ENCODE measurements around the gene NCKIPSD.

Gene NCKIPSD

DNA sequence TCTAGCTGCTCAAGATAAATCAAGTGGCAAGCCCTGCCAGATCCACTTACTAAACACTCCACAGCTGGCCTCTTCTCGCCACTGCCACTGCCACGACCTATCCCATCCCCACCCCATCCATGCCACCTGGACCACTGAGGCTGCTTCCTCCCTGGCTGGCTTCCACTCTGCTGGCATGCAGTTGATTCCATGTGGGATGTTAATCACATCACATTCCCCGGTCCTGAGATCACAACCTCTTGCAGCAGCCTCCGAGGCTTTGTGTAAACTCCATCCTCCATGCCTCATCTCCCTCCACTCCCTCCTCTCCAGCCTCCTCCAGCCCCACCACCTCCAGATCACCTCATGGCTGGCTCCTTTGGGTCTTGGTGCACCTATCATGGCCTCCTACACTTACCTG lies 7.7 kb downstream of the NCKIPSD start:
- DNase-seq, result no peak

DNA sequence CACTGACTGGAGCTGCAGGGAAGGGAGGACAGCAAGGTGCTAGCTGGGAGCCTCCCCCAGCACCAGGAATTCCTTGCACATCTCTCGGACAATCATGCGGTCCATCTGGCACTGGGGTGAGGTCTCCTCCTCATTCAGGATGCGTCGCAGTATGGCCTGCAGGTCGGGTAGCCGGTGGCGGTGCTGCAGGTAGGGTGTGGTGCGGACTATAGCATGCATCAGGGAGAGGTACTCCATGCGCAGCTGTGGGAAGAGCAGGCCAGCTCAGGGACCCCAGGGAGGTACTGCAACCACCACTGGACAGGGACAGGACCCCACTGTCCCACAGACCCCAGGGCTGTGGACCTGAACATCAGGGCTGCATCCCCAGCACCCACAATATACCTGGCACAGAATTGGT lies 11.2 kb downstream of the NCKIPSD start:
- no peak for DNase-seq

DNA sequence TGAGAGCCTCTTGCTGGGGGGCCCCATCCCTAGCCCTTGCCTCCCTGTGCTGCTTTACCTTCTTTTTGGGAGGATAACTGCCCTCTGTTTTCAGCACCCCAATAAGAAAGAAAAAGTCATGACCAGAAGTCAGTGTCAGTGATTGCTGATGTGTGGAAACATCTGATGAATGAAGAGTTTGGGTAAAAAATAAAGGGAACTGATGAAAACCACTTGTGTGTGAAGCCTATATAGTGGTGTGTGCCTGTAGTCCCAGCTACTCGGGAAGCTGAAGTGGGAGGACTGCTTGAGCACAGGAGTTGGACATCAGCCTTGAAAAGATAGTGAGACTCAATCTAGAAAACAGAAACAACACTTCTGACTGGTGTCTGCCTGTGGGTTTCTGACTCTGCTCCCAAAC lies 13.2 kb downstream of the NCKIPSD start:
- DNase-seq, result no peak

- DNase-seq, result no peak
These were observed 20.8 kb downstream of the NCKIPSD start for GRCh38 chr3:48664929-48665328.

- DNase-seq, result no peak
These were observed 21.4 kb downstream of the NCKIPSD start for GRCh38 chr3:48664313-48664644.

GRCh38 chr3:48663489-48664312 lies 22.0 kb downstream of the NCKIPSD start:
- DNase-seq, result peak; percentile 40 to 86

GRCh38 chr3:48662753-48663488 lies 22.8 kb downstream of the NCKIPSD start, which contains the start of gene CELSR3:
CELSR3 (minus strand) TSS chr3:48662886; CDS start chr3:48662634, 252 bp downstream.
- DNase-seq, result no peak

- no peak for DNase-seq
These were observed 23.5 kb downstream of the NCKIPSD start for GRCh38 chr3:48662145-48662752.

DNA sequence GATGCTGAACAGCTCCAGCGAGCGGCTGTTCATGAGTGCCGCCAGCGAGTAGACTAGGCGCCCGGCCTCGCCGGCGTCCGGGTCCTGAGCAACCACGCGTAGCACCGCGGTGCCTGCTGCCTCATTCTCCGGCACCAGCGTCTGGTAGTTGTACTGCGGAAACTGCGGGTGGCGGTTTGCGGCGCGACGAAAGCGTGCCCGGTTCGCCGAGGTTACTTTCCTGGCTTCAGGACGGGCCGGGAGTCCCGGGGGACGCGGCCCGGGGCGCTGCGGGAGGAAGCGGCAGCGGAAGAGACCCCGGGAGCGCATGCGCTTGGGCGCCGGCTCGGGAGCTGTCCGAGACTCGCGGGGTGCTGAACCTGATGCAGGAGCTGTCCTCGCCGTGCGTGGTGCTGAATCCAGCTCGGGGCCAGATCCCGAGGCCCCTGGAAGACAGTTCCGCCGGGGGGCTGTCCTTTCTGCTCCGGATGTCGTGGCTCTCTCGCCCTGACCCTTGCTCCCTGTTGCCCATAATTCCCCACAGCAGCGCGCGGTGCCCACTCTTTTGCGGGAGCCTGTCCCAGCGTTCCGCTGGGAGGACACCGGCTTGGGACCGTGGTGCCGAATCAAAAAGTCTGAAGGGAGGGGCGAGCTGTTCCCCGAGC lies 24.1 kb downstream of the NCKIPSD start:
- DNase-seq, result peak; percentile 3 to 38

DNA sequence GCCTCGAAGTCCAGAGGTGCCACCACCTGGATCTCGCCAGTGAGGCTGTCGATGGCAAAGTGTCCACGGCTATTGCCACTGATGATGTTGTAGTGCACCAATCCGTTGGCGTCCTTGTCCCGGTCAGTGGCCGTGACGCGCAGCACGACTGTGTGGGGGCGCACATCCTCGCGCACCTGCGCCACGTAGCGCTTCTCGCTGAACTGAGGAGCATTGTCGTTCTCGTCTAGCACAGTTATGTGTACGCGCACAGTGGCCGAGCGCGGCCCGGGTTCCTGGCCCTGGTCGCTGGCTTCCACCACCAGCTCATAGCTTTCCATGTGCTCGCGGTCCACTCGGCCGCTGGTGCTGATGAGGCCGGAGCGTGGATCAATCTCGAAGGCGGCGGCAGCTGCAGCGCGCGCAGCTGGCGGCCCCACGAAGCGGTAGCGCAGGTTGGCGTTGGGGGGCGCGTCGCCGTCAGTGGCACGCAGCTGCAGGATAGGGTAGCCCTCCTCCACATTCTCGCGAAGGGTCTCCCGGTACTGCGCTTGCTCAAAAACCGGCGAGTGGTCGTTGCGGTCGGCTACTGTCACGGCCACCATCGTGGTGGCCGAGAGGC lies 24.8 kb downstream of the NCKIPSD start:
- no peak for DNase-seq

GRCh38 chr3:48656841-48657281 lies 28.9 kb downstream of the NCKIPSD start:
- no peak for DNase-seq

- peak; percentile 29 to 71 for DNase-seq
These were observed 29.5 kb downstream of the NCKIPSD start for GRCh38 chr3:48656061-48656840.

GRCh38 chr3:48655606-48656005 lies 30.1 kb downstream of the NCKIPSD start:
- no peak for DNase-seq

DNA sequence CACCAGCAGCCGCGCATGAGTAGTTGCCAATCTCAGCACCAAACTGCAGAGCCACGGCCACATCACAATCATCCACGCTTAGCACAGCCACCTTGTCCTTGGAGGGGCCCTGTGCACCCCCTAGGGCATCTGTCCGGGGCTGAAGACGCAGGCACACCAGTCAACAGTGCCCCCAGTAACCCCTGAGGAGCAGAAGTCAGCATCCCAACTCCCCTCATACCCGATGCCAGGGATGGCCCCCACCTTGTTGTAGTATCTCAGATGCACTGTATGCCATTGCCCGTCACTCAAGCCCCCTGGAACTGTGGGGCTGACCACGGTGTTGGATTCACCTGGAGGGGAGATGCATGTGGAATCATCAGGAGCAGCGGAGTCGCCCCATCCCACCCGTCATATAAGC lies 30.7 kb downstream of the NCKIPSD start:
- no peak for DNase-seq

DNA sequence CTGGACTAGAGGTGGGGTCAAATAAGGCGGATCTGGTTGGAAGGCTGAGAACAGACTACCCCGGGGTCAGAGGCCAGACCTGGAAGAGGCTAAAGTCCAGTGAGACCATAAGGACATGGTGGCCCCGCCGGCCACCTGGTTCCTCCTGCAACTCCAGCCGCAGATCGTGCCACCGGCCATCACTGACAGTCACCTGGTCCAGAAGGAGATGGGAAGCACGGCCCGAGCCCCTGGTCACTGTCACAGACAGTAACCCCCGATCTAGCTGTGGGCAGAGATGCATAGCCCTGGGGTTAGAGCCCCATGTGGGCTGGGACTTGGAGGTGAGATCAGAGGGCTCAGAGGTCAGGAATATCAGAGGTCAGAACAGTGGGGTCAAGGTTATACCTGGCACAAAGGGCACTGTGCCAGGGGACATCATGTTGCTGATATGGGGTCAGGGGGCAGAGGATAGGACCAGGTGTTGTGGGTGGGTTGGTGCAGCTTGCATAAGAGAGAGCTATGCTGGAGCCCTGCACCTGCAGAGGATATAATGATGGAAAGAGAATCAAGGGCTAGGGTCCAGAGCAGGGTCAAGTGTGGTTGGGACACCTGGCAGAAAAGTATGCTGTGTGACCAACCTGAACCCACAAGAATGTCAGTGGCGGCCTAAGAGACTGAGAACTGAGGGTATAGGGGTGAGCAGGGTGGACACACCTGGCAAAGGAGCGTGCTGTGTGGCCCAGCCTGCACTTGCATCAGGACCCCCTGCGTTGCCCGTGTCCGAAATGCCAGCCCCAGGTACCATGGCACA lies 32.6 kb downstream of the NCKIPSD start:
- DNase-seq, result no peak

DNA sequence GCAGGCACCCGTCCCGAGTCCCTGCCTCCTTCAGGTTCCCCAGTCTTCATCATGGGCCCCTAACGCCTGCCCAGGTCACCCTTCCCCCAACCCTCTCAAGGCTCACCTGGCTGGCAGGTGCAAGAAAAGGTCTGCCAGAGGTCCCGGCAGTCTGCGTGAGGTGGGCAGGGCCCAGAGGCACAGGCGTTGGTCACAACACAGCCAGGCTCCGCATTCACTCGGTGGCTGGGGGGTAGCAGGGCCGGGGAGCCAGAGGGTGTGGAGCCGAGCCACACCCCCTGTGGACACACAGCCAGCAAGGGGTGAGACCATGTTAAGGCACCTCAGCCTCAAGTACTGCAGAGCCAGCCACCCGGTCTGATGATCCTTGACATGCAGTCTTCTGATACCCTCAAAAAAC lies 33.9 kb downstream of the NCKIPSD start:
- no peak for DNase-seq

DNA sequence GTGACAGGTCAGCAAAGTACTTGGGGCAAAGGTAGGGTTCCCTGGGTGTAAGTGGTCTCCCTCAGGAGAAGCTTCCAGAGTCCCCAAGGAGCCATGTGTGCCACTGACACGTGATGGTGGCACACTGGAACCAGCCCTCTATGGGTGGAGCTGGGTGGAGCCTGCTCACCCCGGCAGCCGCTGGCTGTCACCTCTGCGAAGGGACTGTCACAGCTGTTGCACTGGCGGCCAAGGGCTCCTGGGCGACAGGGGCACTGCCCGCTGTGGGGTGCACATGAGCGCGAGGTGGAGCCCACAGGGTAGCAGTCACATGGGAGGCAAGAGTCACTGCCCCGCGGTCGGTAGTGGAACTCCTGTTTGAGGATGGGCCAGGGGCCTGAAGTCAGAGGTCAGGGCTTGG lies 35.0 kb downstream of the NCKIPSD start:
- no peak for DNase-seq

DNA sequence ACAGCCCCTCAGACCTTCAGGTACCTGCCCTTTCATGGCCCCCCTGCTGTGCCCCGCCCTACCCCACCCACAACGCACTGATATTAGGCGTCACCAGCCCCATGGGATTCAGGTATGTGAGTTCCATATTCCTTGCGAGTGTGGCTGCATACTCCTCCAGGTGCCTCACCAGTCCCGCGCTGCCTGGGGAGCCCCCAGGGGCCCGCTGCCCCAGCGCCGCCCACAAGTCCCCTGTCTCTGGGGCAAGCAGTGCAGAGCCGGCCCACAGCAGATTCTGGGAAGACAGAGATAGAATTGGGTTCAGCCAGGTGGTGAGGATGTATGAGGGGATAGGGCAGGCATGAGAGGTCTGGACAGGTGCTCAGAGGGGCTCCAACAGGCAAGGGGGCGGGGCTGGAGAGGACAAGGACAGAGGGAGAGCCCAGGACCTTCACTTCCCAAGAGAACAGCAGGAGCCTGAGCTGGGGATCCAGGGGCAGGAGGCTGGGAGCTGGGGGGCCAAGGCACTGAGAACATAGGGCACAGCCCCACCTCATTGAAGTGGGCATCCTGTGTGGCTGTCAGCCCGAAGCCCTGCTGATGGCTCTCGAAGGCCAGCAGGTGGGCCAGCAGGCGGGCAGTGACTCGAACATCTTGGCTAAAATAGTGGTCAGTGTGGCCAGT lies 37.4 kb downstream of the NCKIPSD start:
- DNase-seq, result no peak

GRCh38 chr3:48647714-48648113 lies 38.0 kb downstream of the NCKIPSD start:
- no peak for DNase-seq

- no peak for DNase-seq
These were observed 40.6 kb downstream of the NCKIPSD start for GRCh38 chr3:48644898-48645760.

Data from bone marrow (tissue), 2 donors.